Mucosa of gallbladder (tissue), 1 donor: ENCODE measurements around the gene ZNF534. TPM values are rescaled to one million over a fixed set of nuclear protein-coding genes. Genes with fewer than 3 reads are reported as not detected.
"Not testable (repeated sequence)": the region's sequence is repeated elsewhere in the genome, so short reads cannot be mapped to it uniquely, and the experiment has no call there.

ENCODE experiments used
- DNase-seq: peaks from one replicate; pipeline ENCODE4 v3.0.0-alpha.2; 2020; ENCODE audit warnings: low spot score
- total RNA-seq: library from RNA; stranded (reverse); gene quantifications from one replicate; pipeline ENCODE4 v1.2.1, GENCODE V29; 2021
- donor health status: DM: no; HTN: no; CAD: no.

ZNF534 gene
- total RNA-seq, 1 donor from 2014 or later, result not detected

DNA sequence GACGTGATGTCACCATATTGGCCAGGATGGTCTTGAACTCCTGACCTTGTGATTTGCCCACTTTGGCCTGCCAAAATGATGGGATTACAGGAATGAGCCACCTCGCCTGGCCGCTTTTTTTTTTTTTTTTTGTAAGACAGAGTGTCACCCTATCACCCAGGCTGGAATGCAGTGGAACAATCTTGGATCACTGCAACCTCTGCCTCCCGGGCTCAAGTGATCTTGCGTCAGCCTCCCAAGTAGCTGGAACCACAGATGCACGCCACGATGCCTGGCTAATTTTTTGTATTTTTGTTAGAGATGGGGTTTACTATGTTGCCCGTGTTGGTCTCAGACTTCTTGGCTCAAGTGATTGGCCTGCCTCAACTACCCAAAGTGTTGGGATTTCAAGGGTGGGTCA is 69.6 kb downstream of the ZNF534 start:
- DNase-seq, result no peak

DNA sequence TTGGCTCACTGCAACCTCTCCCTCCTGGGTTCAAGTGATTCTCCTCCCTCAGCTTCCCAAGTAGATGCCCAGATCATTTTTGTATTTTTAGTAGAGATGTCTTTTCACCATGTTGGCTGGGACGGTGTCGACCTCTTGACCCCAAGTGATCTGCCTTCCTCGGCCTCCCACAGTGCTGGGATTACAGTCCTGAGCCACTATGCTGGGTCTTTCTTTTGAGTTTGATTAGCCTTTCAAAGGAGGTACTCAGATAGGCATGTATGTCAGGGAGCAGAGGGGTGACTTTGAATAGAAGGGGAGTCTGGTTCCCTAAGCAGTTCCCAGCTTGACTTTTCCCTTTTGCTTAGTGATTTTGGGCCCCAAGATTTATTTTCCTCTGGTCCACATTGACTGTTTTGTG is 71.5 kb downstream of the ZNF534 start:
- DNase-seq, result not testable (repeated sequence)

DNA sequence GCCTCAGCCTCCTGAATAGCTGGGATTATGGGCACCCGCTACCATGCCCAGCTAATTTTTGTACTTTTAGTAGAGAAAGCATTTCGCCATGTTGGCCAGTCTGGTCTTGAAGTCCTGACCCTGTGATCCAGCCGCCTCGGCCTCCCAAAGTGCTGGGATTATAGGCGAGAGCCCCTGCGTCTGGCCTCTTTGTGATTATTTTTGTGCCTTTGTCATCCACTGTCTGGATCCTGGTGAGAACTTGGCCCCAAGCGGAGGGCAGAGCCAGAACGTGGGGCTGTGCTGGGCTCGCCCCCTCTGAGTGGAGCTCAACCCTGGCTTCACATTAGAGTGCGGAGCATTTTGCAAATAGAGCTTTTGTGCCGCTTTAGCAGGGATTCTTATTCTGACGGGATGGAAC is 72.0 kb downstream of the ZNF534 start:
- not testable (repeated sequence) for DNase-seq

Other genes starting within 250 kb of the ZNF534 start
- 286 TPM for gene PPP2R1A, start 239.1 kb upstream of the ZNF534 start, total RNA-seq
- gene ZNF766, start 159.6 kb upstream of the ZNF534 start, total RNA-seq, result 17.4 TPM
- 15.5 TPM for gene ZNF480, start 132.0 kb upstream of the ZNF534 start, total RNA-seq
- 6.0 TPM for gene ZNF610, start 92.9 kb upstream of the ZNF534 start, total RNA-seq
- gene ZNF880, start 59.2 kb upstream of the ZNF534 start, total RNA-seq, result 18.6 TPM
- 30.3 TPM for gene ZNF528, start 31.3 kb upstream of the ZNF534 start, total RNA-seq
- 3.4 TPM for gene ZNF578, start 24.4 kb downstream of the ZNF534 start, total RNA-seq
- 34.2 TPM for gene ZNF808, start 98.5 kb downstream of the ZNF534 start, total RNA-seq
- gene ZNF701, start 141.1 kb downstream of the ZNF534 start, total RNA-seq, result 30.4 TPM
- gene ZNF83, start 209.2 kb downstream of the ZNF534 start, total RNA-seq, result 80.9 TPM